ENCODE data around the gene C18orf32.
"Not testable (repeated sequence)": the region's sequence is repeated elsewhere in the genome, so short reads cannot be mapped to it uniquely, and the experiment has no call there.

Gene C18orf32

GRCh38 chr18:49500201-49500921 is 13.3 kb upstream of the C18orf32 start:
- no peak for FAIRE-seq

GRCh38 chr18:49499046-49499637 is 12.1 kb upstream of the C18orf32 start:
- FAIRE-seq: no peak

DNA sequence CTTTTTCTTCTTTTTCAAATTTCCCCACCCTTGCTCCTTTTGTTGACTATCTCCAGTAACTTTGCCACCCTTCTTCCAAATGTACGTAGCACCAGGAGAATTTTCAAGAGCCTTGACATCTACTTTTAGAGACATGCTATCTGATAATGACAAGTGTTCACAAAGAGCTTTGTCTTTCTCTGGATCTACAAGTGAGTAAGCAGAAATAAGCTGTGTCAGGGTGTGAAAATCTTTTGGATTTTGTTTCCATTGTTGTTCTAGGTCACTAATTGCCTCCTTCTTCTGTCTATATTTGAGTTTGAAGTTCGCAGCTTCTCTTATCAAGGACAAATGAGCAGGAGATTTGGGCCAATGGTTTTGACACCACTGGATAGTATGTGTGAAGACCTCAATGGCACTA is 8.4 kb upstream of the C18orf32 start:
- no peak for FAIRE-seq

GRCh38 chr18:49495076-49495475 is 8.0 kb upstream of the C18orf32 start:
- FAIRE-seq: no peak

GRCh38 chr18:49494660-49495059 is 7.6 kb upstream of the C18orf32 start:
- FAIRE-seq: no peak

GRCh38 chr18:49492694-49493033 is 5.6 kb upstream of the C18orf32 start:
- FAIRE-seq: no peak

- peak; percentile 98 for FAIRE-seq
Observed at GRCh38 chr18:49491857-49492693, 5.0 kb upstream of the C18orf32 start, which contains the start of gene RPL17. RPL17 (minus strand) TSS chr18:49492465.

- FAIRE-seq: no peak
Observed at GRCh38 chr18:49491534-49491856, 4.5 kb upstream of the C18orf32 start.

DNA sequence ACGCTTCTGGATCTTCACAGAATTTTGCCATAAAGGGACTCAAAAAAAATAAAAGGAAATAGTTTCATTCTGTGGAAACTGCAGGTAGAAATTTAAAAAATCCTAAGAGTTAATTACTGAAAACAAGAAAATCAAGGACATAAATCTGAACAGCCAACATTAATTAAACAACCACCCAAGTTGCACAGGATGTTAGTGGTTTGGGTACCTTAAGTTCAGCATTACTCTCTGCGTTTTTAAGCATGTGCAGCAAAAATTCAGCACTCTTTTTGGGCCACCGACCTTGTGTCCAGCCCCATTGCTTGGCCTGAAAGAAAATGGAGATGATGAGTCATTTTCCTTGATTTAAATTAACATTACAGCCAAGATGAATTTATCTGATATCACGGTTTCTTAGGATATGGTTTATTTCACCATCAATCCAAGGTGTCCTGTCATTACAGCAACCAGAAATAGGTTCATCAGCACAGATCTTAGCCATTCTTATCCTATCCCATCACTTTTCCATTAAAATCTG is 3.3 kb upstream of the C18orf32 start:
- FAIRE-seq: no peak

GRCh38 chr18:49487711-49488310 is 777 bp upstream of the C18orf32 start:
- no peak for FAIRE-seq

DNA sequence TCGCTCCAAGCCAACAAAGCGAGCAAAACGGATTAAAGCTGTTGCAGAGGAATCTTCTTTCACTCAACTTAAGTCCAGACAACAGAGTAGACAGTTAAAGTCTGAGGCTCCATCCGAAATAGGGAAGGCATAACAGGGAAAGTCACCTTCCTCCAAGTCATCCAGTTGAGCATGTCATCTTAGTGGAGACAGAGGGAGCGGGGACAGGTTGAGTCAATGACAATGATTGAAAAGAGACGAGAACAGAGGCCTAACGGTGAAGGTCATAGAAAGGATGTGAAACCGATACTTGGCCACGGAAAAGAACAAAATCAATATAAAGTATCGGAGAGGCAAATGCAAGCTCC is 455 bp downstream of the C18orf32 start:
- FAIRE-seq: no peak

- FAIRE-seq: no peak
Observed at GRCh38 chr18:49486134-49486533, 900 bp downstream of the C18orf32 start.

DNA sequence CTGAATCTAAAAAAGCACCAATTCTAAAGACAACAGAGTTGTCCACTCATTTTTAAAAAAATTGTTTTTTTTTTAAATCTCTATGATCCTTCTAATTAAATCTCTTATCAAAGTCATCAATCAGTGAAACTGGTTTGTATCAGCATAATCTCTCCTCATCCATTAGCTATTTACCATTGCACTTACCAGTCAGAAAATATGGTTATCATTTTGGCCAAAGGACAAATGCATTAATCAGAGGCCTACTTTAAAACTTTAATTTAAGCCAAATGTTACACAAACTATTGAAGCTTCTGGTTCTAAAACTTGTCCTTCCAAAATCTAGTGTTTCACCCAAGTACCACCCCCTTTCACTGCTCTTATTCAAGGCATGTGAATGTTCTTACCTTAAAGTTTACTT is 3.8 kb downstream of the C18orf32 start:
- FAIRE-seq: no peak

DNA sequence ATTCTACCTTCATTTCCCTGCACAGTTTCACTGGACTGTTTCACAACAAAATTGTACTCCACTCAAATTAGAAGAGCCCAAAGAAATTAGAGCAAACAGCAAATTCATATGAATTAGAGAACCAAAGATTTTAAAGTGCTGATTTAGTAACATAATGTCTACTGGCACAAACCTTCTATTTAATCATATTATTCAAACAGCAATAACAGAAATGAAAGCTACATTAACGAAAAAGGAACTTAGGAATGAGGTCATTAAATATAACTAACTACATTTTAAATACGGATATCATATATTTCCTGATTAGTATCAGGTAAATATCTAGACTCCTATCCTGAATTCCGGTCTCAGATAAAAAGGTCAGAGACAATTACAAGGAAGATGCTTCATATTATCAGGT is 5.1 kb downstream of the C18orf32 start:
- no peak for FAIRE-seq

DNA sequence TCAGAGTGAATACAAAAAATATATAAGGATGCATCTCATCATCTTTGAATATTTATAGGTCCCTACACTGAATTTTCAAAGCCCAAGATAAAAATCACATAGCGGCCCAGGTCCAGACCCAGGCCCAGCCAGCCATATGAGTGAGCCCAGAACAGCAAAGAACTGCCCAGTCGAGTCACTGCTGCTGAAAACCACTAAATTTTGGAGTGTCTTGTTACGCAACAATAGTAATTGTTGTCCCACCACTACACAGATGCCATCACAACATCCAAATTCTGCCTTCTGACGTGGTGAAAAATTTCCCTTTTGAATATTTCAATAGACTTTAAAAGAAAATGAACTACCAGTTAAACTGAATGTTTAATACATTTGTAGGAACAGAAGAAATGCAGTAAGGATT is 5.7 kb downstream of the C18orf32 start:
- FAIRE-seq: no peak

DNA sequence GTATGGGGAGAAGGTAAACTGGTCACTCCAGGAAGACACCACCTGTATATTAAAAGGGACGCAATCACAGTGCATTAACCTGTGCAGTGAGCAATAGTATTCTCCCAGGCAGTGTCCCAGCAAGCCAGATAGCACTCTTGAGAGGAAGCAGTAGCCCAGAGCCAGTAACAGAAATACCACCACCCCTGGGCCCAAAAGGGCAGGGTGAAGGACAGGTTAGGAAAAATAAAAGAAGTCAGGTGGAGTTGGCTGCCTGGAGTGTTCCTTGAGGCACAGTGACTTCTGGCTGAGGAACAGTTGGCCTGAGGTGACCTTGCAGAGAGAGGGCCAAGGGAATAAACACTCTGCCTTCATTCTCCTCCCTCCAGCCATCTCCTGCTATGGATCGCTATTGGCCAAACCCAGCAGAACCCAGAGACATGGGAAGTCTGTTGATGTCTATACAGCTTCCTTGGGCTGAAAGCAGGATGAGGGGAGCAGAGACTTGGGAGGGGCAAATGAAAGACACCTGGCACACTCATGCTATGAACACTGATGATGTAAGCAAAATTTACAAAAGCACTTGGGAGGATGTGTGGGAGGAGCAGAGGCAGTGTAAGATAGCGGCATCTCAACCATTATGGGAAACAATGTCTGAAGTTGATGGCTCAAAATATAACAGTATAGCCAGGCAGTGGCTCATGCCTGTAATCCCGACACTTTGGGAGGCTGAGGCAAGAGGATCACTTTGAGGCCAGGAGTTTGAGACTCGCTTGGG is 7.5 kb downstream of the C18orf32 start:
- no peak for FAIRE-seq

DNA sequence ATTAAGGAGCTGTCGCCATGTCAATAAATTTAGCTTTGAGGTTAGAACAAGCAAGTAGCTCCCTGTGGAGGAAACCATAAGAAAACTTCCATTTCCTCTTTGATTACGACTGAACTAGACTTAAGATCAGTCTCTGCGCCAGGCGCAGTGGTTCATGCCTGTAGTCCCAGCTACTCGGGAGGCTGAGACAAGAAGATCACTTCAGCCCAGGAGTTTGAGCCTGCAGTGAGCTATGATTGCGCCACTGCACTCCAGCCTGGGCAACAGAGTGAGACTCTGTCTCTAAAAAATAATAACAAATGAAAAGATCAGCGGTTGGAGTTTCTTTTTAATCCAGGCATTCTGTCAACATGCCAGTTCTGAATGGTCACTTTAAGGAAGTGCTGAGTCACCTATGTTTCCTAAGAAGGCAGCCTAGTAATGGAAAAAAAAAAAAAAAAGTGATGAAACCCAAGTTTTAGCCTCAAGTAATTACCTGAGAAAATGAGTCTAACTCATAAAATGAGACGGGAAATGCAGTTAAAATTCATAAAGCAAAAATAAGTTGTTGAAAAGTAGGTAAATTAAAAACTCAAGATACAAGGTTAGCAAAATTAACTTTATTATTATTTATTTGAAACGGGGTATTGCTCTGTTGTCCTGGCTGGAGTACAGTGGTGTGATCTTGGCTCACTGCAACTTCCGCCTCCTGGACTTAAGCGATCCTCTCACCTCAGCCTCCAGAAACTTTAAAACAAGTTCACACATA is 10.2 kb downstream of the C18orf32 start:
- FAIRE-seq: peak; percentile 56

- FAIRE-seq: not testable (repeated sequence)
Observed at GRCh38 chr18:49474935-49475334, 12.1 kb downstream of the C18orf32 start.

GRCh38 chr18:49473721-49474120 is 13.3 kb downstream of the C18orf32 start:
- no peak for FAIRE-seq

GRCh38 chr18:49472459-49472858 is 14.6 kb downstream of the C18orf32 start:
- FAIRE-seq: no peak

DNA sequence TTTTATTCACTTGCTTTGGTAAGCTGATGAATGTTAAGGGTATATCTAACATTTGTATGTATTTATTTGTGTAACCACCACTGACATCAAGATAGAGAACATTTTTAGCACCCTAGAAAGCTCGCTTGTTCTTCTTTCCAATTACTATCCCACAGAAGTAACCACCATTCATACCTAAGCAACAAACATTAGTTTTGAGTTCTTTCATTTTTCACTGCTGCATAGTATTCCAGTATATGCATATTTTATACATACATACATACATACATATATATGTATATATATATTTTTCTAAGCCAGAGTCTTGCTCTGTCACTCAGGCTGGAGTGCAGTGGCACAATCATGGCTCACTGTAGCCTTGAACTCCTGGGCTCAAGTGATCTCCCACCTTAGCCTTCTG is 15.5 kb downstream of the C18orf32 start:
- FAIRE-seq: no peak

GRCh38 chr18:49467599-49467998 is 19.4 kb downstream of the C18orf32 start:
- no peak for FAIRE-seq

Measured in islet of Langerhans (tissue), 1 donor.